HepG2 (cell line): ENCODE results near the gene ASXL1. TPM values are rescaled to one million over a fixed set of nuclear protein-coding genes. Genes with fewer than 3 reads are reported as not detected.

Experiments
- ERF ChIP-seq: IDR thresholded peaks from 2 replicates; pipeline ENCODE4 v1.6.1; 2018; ENCODE audit warnings: missing biosample characterization, missing genetic modification reagents
- HDAC6 ChIP-seq: fragments of 200-600 bp; sonication (generic); IDR thresholded peaks from 2 replicates; pipeline ENCODE4 v1.7.0; 2017; ENCODE audit warnings: mild to moderate bottlenecking, antibody characterized with exemption, low read length, low read depth
- MAZ ChIP-seq, 2 experiments: sonication (generic) in 1 of 2; formaldehyde crosslinking in 1 of 2; IDR thresholded peaks; 2 replicates each; pipeline versions ENCODE4 v1.5.0 to v1.6.1; 2012 to 2020; ENCODE audit warnings: low read depth in 2 of 2, mild to moderate bottlenecking in 2 of 2, borderline replicate concordance in 1 of 2, improper control_type of control experiment in 1 of 2, low read length in 1 of 2, missing genetic modification reagents in 1 of 2, moderate library complexity in 1 of 2
- MBNL3 ChIP-seq: fragments of 250-450 bp; sonication (Bioruptor Pico); conservative IDR thresholded peaks from 2 replicates; pipeline ENCODE4 v1.8.0; 2022; ENCODE audit warnings: mild to moderate bottlenecking, inconsistent platforms
- MTF2 ChIP-seq: sonication (generic); formaldehyde crosslinking; IDR thresholded peaks from 2 replicates; pipeline ENCODE4 v1.5.0; 2020; ENCODE audit warnings: missing genetic modification reagents, borderline replicate concordance
- NCOA1 ChIP-seq: sonication (generic); formaldehyde crosslinking; IDR thresholded peaks from 2 replicates; pipeline ENCODE4 v1.9.0; 2021; ENCODE audit warnings: missing genetic modification reagents
- PAX8 ChIP-seq: sonication (generic); formaldehyde crosslinking; IDR thresholded peaks from 2 replicates; pipeline ENCODE4 v1.8.0; 2022; ENCODE audit warnings: mild to moderate bottlenecking, missing genetic modification reagents, borderline replicate concordance
- REXO4 ChIP-seq: sonication (generic); formaldehyde crosslinking; IDR thresholded peaks from 2 replicates; pipeline ENCODE4 v1.8.0; 2022; ENCODE audit warnings: missing genetic modification reagents, mild to moderate bottlenecking, borderline replicate concordance
- RFXAP ChIP-seq: sonication (generic); formaldehyde crosslinking; IDR thresholded peaks from 2 replicates; pipeline ENCODE4 v1.4.0; 2020; ENCODE audit warnings: missing genetic modification reagents, borderline replicate concordance
- SP2 ChIP-seq: sonication (generic); formaldehyde crosslinking; IDR thresholded peaks from 2 replicates; pipeline ENCODE4 v1.5.1; 2020; ENCODE audit warnings: mild to moderate bottlenecking, missing genetic modification reagents
- ZNF383 ChIP-seq: sonication (generic); formaldehyde crosslinking; IDR thresholded peaks from 2 replicates; pipeline ENCODE4 v1.4.0; 2020; ENCODE audit warnings: missing genetic modification reagents, mild to moderate bottlenecking, borderline replicate concordance
- ZNF749 ChIP-seq: sonication (generic); formaldehyde crosslinking; IDR thresholded peaks from 2 replicates; pipeline ENCODE4 v1.8.0; 2022; ENCODE audit warnings: mild to moderate bottlenecking, missing genetic modification reagents, moderate library complexity, borderline replicate concordance
- polyA plus RNA-seq, 8 experiments: library from polyadenylated mRNA; depleted of rRNA in 3 of 8; stranded (reverse) in 7 of 8; unstranded in 1 of 8; fragments of >200 nt; fragmentation: Illumina TruSeq in 4 of 8; extraction: Trizol in 4 of 8; gene quantifications; 2 replicates each; pipeline versions ENCODE4 v1.2.1 to v1.2.3, GENCODE V29; 2011 to 2016; ENCODE audit warnings: low read depth in 4 of 8, missing spikeins in 1 of 8, mixed read lengths in 1 of 8; ENCODE audit not compliant: insufficient read depth in 1 of 8
- total RNA-seq, 5 experiments: library from RNA; depleted of rRNA; stranded (reverse); fragments of >200 nt; fragmentation: Illumina TruSeq; extraction: Trizol; gene quantifications; 2 replicates each; pipeline ENCODE4 v1.2.3, GENCODE V29; 2016; ENCODE audit warnings: low read depth in 1 of 5
- TF ChIP-seq, protein P1 (sequence below): sonication (generic); formaldehyde crosslinking; IDR thresholded peaks from 2 replicates; pipeline ENCODE4 v1.5.0; 2020; ENCODE audit warnings: missing genetic modification reagents, mild to moderate bottlenecking, borderline replicate concordance
- TF ChIP-seq, protein P2 (sequence below): IDR thresholded peaks from 2 replicates; pipeline ENCODE4 v1.6.1; 2016; ENCODE audit warnings: missing biosample characterization, missing genetic modification reagents, low read depth
- TF ChIP-seq, protein P3 (sequence below): sonication (generic); formaldehyde crosslinking; IDR thresholded peaks from 2 replicates; pipeline ENCODE4 v1.5.0; 2020; ENCODE audit warnings: mild to moderate bottlenecking, missing genetic modification reagents
- TF ChIP-seq, protein P4 (sequence below), 2 experiments: sonication (generic) in 1 of 2; formaldehyde crosslinking in 1 of 2; IDR thresholded peaks; 2 replicates each; pipeline versions ENCODE4 v1.4.0 to v1.6.1; 2016 to 2020; ENCODE audit warnings: borderline replicate concordance in 1 of 2, low read depth in 1 of 2, mild to moderate bottlenecking in 1 of 2, missing genetic modification reagents in 1 of 2
- TF ChIP-seq, protein P5 (sequence below): sonication (generic); formaldehyde crosslinking; IDR thresholded peaks from 2 replicates; pipeline ENCODE4 v1.4.0; 2020; ENCODE audit warnings: missing genetic modification reagents

The ASXL1 gene
- total and polyA plus RNA-seq, 2 of the 13 experiments (the other 11 are each of a cell fraction or from before 2014, with no cell fraction given) = 62.1 to 74.8 TPM

DNA sequence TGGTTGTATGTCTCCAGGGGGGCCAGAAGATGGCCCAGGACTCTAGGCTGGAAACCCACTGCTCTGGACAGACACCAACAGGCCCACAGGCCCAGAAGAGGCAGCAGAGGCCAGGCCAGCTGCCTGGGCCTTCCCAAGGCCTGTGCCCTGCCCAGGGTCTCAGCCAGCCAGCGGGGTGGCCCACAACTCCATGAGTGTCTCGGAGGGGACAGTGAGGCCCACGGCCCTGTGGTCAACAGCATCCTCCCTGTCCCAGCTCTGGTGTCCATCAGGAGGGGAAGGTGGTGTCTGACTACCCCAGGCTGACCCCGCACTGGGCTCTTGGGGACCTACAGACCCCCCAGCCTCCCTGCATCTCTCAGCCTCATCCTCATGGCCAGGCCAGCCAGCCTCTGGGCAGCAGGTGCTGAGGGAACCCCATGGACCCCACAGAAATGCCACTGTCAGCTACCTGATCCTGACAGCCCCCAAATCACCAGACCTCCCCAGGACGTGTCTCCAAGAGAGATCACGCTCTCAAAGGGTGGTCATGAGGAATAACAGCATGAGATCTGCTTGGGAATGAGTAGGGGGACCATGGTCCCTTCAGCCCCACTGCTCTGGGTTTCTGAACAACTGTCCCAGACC lies 114.6 kb downstream of the ASXL1 start (continued):
- no peak for TF ChIP-seq RFXAP (CRISPR knock-in tag)
- TF ChIP-seq ZNF749 = no peak
- no peak for TF ChIP-seq MBNL3 (CRISPR knock-in tag)
- no peak for TF ChIP-seq ERF (CRISPR knock-in tag)
- TF ChIP-seq, protein P1, sequence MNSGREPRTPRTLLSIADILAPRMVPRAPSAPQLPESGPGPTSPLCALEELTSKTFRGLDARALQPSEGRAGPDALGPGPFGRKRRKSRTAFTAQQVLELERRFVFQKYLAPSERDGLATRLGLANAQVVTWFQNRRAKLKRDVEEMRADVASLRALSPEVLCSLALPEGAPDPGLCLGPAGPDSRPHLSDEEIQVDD (CRISPR knock-in tag) = no peak
- no peak for TF ChIP-seq ZNF383 (CRISPR knock-in tag)
- no peak for TF ChIP-seq MAZ (IDR thresholded peaks at IDR 0.05; ENCODE audit: borderline replicate concordance, low read depth, low read length)
- TF ChIP-seq MAZ (CRISPR knock-in tag; IDR thresholded peaks at IDR 0.05; ENCODE audit: low read depth) = no peak
- TF ChIP-seq, protein P2, sequence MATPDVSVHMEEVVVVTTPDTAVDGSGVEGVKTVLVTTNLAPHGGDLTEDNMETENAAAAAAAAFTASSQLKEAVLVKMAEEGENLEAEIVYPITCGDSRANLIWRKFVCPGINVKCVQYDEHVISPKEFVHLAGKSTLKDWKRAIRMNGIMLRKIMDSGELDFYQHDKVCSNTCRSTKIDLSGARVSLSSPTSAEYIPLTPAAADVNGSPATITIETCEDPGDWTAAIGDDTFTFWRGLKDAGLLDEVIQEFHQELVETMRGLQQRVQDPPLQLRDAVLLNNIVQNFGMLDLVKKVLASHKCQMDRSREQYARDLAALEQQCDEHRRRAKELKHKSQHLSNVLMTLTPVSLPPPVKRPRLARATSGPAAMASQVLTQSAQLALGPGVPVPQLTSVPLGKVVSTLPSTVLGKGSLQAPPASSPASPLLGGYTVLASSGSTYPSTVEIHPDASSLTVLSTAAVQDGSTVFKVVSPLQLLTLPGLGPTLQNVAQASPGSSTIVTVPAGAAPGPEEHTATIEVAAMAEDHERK = no peak
- no peak for TF ChIP-seq REXO4 (CRISPR knock-in tag)
- TF ChIP-seq PAX8 = 0 out of 2 replicates have a peak, but pooled peaks have one; percentile 86
- no peak for TF ChIP-seq NCOA1 (CRISPR knock-in tag)
- TF ChIP-seq SP2 (CRISPR knock-in tag) = 0 out of 2 replicates have a peak, but pooled peaks have one; percentile 15
- TF ChIP-seq, protein P3, sequence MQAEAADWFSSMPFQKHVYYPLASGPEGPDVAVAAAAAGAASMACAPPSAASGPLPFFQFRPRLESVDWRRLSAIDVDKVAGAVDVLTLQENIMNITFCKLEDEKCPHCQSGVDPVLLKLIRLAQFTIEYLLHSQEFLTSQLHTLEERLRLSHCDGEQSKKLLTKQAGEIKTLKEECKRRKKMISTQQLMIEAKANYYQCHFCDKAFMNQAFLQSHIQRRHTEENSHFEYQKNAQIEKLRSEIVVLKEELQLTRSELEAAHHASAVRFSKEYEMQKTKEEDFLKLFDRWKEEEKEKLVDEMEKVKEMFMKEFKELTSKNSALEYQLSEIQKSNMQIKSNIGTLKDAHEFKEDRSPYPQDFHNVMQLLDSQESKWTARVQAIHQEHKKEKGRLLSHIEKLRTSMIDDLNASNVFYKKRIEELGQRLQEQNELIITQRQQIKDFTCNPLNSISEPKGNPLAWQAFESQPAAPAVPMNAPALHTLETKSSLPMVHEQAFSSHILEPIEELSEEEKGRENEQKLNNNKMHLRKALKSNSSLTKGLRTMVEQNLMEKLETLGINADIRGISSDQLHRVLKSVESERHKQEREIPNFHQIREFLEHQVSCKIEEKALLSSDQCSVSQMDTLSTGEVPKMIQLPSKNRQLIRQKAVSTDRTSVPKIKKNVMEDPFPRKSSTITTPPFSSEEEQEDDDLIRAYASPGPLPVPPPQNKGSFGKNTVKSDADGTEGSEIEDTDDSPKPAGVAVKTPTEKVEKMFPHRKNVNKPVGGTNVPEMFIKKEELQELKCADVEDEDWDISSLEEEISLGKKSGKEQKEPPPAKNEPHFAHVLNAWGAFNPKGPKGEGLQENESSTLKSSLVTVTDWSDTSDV = peak; percentile 92; the same call in 1 of the 2 replicates
- TF ChIP-seq HDAC6 = no peak
- no peak for TF ChIP-seq MTF2
- TF ChIP-seq, protein P4, sequence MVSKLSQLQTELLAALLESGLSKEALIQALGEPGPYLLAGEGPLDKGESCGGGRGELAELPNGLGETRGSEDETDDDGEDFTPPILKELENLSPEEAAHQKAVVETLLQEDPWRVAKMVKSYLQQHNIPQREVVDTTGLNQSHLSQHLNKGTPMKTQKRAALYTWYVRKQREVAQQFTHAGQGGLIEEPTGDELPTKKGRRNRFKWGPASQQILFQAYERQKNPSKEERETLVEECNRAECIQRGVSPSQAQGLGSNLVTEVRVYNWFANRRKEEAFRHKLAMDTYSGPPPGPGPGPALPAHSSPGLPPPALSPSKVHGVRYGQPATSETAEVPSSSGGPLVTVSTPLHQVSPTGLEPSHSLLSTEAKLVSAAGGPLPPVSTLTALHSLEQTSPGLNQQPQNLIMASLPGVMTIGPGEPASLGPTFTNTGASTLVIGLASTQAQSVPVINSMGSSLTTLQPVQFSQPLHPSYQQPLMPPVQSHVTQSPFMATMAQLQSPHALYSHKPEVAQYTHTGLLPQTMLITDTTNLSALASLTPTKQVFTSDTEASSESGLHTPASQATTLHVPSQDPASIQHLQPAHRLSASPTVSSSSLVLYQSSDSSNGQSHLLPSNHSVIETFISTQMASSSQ (IDR thresholded peaks at IDR 0.05; ENCODE audit: low read depth) = no peak
- TF ChIP-seq, protein P4 (CRISPR knock-in tag; IDR thresholded peaks at IDR 0.05; ENCODE audit: borderline replicate concordance) = peak; percentile 22; the same call in 1 of the 2 replicates
- TF ChIP-seq, protein P5, sequence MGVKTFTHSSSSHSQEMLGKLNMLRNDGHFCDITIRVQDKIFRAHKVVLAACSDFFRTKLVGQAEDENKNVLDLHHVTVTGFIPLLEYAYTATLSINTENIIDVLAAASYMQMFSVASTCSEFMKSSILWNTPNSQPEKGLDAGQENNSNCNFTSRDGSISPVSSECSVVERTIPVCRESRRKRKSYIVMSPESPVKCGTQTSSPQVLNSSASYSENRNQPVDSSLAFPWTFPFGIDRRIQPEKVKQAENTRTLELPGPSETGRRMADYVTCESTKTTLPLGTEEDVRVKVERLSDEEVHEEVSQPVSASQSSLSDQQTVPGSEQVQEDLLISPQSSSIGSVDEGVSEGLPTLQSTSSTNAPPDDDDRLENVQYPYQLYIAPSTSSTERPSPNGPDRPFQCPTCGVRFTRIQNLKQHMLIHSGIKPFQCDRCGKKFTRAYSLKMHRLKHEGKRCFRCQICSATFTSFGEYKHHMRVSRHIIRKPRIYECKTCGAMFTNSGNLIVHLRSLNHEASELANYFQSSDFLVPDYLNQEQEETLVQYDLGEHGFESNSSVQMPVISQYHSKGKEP (CRISPR knock-in tag) = no peak
